Measurements from ENCODE around the gene KLK15. TPM values are rescaled to one million over a fixed set of nuclear protein-coding genes. Genes with fewer than 3 reads are reported as not detected.
A peak's percentile ranks its signal among the peaks of the same experiment; 100 is the strongest.

KLK15 gene
- polyA plus RNA-seq, 6 donors from 2014 or later: not detected

GRCh38 chr19:50780753-50781435 is 52.5 kb downstream of the KLK15 start:
- DNase-seq (no peak), ATAC-seq (ENCODE audit: low read depth in 2 of 2) (no peak)
- peaks cover 0 to 6% of the 10 kb centered on the region in 2 donors for H3K36me3 Mint-ChIP-seq
- peaks cover 0 to 6% (median 3%) of the 10 kb centered on the region in 7 donors for H3K9me3 Mint-ChIP-seq
- peaks cover 47 to 71% (median 63%) of the 10 kb centered on the region in 3 donors for H3K27me3 Mint-ChIP-seq
- no peak overlapping the region for H3K27ac Mint-ChIP-seq
- peak overlapping the region in 1 of 8 donors; percentile 41 for H3K4me3 Mint-ChIP-seq
- H3K4me1 Mint-ChIP-seq: peaks cover 0 to 18% (median 10%) of the 10 kb centered on the region in 3 donors

GRCh38 chr19:50779504-50780457 is 53.6 kb downstream of the KLK15 start:
- H3K27me3 Mint-ChIP-seq: peaks cover 53 to 81% (median 66%) of the 10 kb centered on the region in 3 donors

DNA sequence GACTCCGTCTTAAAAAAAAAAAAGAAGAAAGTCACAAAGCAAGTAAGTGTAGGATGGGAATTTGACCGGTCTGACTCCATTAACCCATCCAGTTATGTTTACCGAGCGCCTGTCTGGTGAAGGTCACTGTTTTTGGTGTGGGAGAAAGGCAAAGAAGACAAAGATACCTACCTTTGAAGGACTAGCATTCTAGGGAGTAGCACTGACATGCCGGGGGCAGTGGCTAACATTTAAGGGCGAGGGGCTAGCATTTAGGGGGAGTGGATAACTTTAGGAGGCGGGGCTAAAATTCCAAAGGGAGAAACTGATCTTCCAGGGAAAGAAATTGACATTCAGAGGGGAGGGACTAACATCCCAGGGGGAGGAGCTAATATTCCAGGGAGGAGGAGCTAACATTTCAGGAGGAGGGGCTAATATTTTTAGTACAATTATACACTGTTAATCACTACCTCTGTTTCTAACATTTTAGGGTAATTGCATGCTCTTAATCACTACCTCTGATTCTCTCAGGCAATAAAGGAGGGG is 54.4 kb downstream of the KLK15 start:
- H3K4me3 Mint-ChIP-seq: peak overlapping the region in 1 of 8 donors; percentile 77
- H3K27me3 Mint-ChIP-seq: peaks cover 54 to 88% (median 66%) of the 10 kb centered on the region in 3 donors
- peaks cover 0 to 15% (median 10%) of the 10 kb centered on the region in 3 donors for H3K4me1 Mint-ChIP-seq
- DNase-seq (no peak), ATAC-seq (ENCODE audit: low read depth in 2 of 2) (no peak)
- peaks cover 0 to 6% (median 3%) of the 10 kb centered on the region in 7 donors for H3K9me3 Mint-ChIP-seq
- peaks cover 0 to 6% of the 10 kb centered on the region in 2 donors for H3K36me3 Mint-ChIP-seq
- peak overlapping the region in 1 of 6 donors; percentile 52 for H3K27ac Mint-ChIP-seq

More at GRCh38 chr19:50779504-50780457, 53.6 kb downstream of the KLK15 start:
- H3K4me3 Mint-ChIP-seq: no peak overlapping the region
- DNase-seq: no peak
- no peak for ATAC-seq (ENCODE audit: low read depth in 2 of 2)
- H3K36me3 Mint-ChIP-seq: peaks cover 0 to 6% of the 10 kb centered on the region in 2 donors
- H3K27ac Mint-ChIP-seq: peak overlapping the region in 1 of 6 donors; percentile 56
- peaks cover 0 to 18% (median 10%) of the 10 kb centered on the region in 3 donors for H3K4me1 Mint-ChIP-seq
- H3K9me3 Mint-ChIP-seq: peaks cover 0 to 6% (median 3%) of the 10 kb centered on the region in 7 donors

DNA sequence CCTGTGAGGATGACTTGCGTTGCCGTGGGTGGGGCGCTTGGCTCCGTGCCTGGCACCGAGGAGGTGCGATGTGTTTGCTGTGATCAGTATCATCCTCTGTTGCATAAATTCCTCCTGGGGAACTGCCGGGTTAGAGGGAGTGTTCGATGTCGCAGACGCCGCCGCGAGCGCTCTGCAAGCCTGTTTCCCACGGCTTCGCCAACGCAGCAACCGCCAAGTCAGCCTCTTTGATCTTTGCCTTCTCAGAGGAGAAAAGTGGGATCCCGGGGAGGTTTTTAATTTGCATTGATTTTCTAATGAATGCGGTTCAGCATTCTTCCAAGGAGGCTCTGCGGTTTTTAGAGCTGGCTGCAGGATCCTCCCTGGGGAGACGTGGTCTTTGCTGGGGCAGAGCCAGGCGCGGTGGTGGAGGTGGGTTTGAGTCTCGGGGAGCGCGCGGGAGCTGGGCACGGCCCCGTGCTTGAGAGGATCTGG is 55.5 kb downstream of the KLK15 start:
- Mint-ChIP-seq H3K36me3 (peaks cover 0 to 6% of the 10 kb centered on the region in 2 donors), H3K4me3 (no peak overlapping the region), H3K27ac (no peak overlapping the region), H3K4me1 (peaks cover 0 to 10% (median 8%) of the 10 kb centered on the region in 3 donors), H3K9me3 (peaks cover 0 to 6% (median 3%) of the 10 kb centered on the region in 7 donors), H3K27me3 (peaks cover 48 to 90% (median 64%) of the 10 kb centered on the region in 3 donors)
- DNase-seq (no peak), ATAC-seq (ENCODE audit: low read depth in 2 of 2) (no peak)

DNA sequence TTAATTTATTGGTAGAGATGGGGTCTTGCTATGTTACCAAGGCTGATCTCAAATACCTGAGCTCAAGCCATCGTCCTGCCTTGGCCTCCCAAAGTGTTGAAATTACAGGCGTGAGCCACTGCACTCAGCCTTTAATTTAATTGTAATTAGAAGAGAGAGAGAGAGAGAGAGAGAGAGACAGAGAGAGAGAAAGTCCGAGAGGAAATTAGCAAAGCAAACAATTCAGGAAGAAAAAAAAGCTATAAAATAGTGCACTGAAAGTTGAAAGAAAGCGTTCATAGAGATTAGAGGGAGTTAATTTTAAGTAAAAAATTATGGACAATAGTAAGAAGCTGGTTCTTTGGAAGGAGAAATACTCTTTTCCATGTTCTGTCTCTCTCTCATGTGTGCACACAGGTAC is 56.1 kb downstream of the KLK15 start:
- DNase-seq (no peak), ATAC-seq (ENCODE audit: low read depth in 2 of 2) (no peak)
- peaks cover 45 to 84% (median 58%) of the 10 kb centered on the region in 3 donors for H3K27me3 Mint-ChIP-seq
- H3K36me3 Mint-ChIP-seq: peaks cover 0 to 6% of the 10 kb centered on the region in 2 donors
- peak overlapping the region in 1 of 8 donors; percentile 65 for H3K4me3 Mint-ChIP-seq
- no peak overlapping the region for H3K27ac Mint-ChIP-seq
- peaks cover 0 to 6% (median 5%) of the 10 kb centered on the region in 3 donors for H3K4me1 Mint-ChIP-seq
- peaks cover 0 to 6% (median 3%) of the 10 kb centered on the region in 7 donors for H3K9me3 Mint-ChIP-seq

DNA sequence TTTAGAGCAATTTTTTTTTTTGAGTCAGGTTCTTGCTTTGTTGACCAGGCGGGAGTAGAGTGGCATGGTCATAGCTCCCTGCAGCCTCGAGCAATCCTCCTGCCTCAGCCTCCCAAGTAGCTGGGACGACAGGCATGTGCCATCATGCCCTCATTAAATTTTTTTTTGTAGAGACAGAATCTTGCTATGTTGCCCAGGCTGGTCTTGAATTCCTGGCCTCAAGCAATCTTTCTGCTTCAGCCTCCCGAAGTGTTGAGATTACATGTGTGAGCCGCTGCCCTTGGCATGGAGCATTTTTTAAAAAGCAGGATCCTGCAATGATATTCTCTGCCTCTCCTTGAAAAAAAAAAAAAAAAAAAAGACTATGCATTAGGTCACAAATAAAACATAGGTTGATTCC is 57.2 kb downstream of the KLK15 start:
- H3K4me3 Mint-ChIP-seq: no peak overlapping the region
- no peak for DNase-seq
- ATAC-seq (ENCODE audit: low read depth in 2 of 2): no peak
- H3K27me3 Mint-ChIP-seq: peaks cover 45 to 81% (median 50%) of the 10 kb centered on the region in 3 donors
- peaks cover 0 to 6% of the 10 kb centered on the region in 2 donors for H3K36me3 Mint-ChIP-seq
- no peak overlapping the region for H3K27ac Mint-ChIP-seq
- H3K9me3 Mint-ChIP-seq: peaks cover 0 to 6% (median 3%) of the 10 kb centered on the region in 7 donors
- peaks cover 0 to 6% (median 5%) of the 10 kb centered on the region in 3 donors for H3K4me1 Mint-ChIP-seq

Other genes starting within 250 kb of the KLK15 start
- under 1 TPM in 1 of 6 donors, not detected in 5; 0.11 TPM for gene SYT3, start 193.7 kb downstream of the KLK15 start, polyA plus RNA-seq (ENCODE audit: low read depth in 6 of 6)
- 1 to 10 TPM in 2 of 6 donors, not detected in 4; 1.1 to 1.2 TPM for gene C19orf81, start 184.1 kb downstream of the KLK15 start, polyA plus RNA-seq (ENCODE audit: low read depth in 6 of 6)
- gene SHANK1, start 113.8 kb downstream of the KLK15 start, polyA plus RNA-seq (ENCODE audit: low read depth in 6 of 6): not detected
- 1 to 10 TPM in 2 of 6 donors, under 1 TPM in 4; 0.49 to 1.1 (median 0.69) TPM for gene CLEC11A, start 110.2 kb downstream of the KLK15 start, polyA plus RNA-seq (ENCODE audit: low read depth in 6 of 6)
- gene GPR32, start 63.1 kb downstream of the KLK15 start, polyA plus RNA-seq (ENCODE audit: low read depth in 6 of 6): not detected
- not detected for gene ACP4, start 43.2 kb downstream of the KLK15 start, polyA plus RNA-seq (ENCODE audit: low read depth in 6 of 6)
- 1 to 10 TPM; 1.2 to 6.7 (median 2.0) TPM for gene KLK1, start 9.8 kb downstream of the KLK15 start, polyA plus RNA-seq (ENCODE audit: low read depth in 6 of 6)
- not detected for gene KLK3, start 21.3 kb upstream of the KLK15 start, polyA plus RNA-seq (ENCODE audit: low read depth in 6 of 6)
- under 1 TPM in 2 of 6 donors, not detected in 4; 0.36 to 0.47 TPM for gene KLK2, start 39.9 kb upstream of the KLK15 start, polyA plus RNA-seq (ENCODE audit: low read depth in 6 of 6)
- gene KLK4, start 77.8 kb upstream of the KLK15 start, polyA plus RNA-seq (ENCODE audit: low read depth in 6 of 6): under 1 TPM in 1 of 6 donors, not detected in 5; 0.56 TPM
- not detected for gene KLK5, start 119.5 kb upstream of the KLK15 start, polyA plus RNA-seq (ENCODE audit: low read depth in 6 of 6)
- not detected for gene KLK6, start 136.0 kb upstream of the KLK15 start, polyA plus RNA-seq (ENCODE audit: low read depth in 6 of 6)
- gene KLK7, start 150.3 kb upstream of the KLK15 start, polyA plus RNA-seq (ENCODE audit: low read depth in 6 of 6): not detected
- not detected for gene KLK8, start 168.0 kb upstream of the KLK15 start, polyA plus RNA-seq (ENCODE audit: low read depth in 6 of 6)
- not detected for gene KLK10, start 186.1 kb upstream of the KLK15 start, polyA plus RNA-seq (ENCODE audit: low read depth in 6 of 6)
- gene KLK11, start 193.0 kb upstream of the KLK15 start, polyA plus RNA-seq (ENCODE audit: low read depth in 6 of 6): not detected
- not detected for gene KLK12, start 201.4 kb upstream of the KLK15 start, polyA plus RNA-seq (ENCODE audit: low read depth in 6 of 6)
- not detected for gene KLK13, start 231.5 kb upstream of the KLK15 start, polyA plus RNA-seq (ENCODE audit: low read depth in 6 of 6)
- under 1 TPM in 1 of 6 donors, not detected in 5; 0.49 TPM for gene KLK14, start 249.3 kb upstream of the KLK15 start, polyA plus RNA-seq (ENCODE audit: low read depth in 6 of 6)